CD4-positive, alpha-beta memory T cell (primary cell): Measurements from ENCODE around the gene MTHFSD. TPM values are rescaled to one million over a fixed set of nuclear protein-coding genes. Genes with fewer than 3 reads are reported as not detected.
A peak's percentile ranks its signal among the peaks of the same experiment; 100 is the strongest.

Source experiments
- CTCF ChIA-PET: fragments of 350-600 bp; sonication (Branson Sonifier 250); formaldehyde crosslinking; loops from one replicate; lab custom pipeline; 2021; ENCODE audit warnings: inconsistent platforms; ENCODE audit not compliant: partially characterized antibody; lab: Charles Lee
- POLR2A ChIA-PET: fragments of 350-600 bp; sonication (Branson Sonifier 250); formaldehyde crosslinking; loops from one replicate; lab custom pipeline; 2021; ENCODE audit not compliant: partially characterized antibody; lab: Charles Lee
- DNase-seq, 5 donors: peaks; one replicate each; pipeline versions ENCODE4 v3.0.0 to v3.0.0-alpha.2; 2020 to 2022; ENCODE audit warnings: mixed read lengths in 1 of 5
- H3K27ac ChIP-seq: one replicate; pipeline ENCODE4 v1.7.0; 2013; ENCODE audit warnings: low read depth, low read length
- H3K27me3 ChIP-seq: 2 replicates; pipeline ENCODE4 v1.7.0; 2013; ENCODE audit warnings: mild to moderate bottlenecking, low read length, moderate library complexity; ENCODE audit not compliant: insufficient read depth
- H3K36me3 ChIP-seq: 2 replicates; pipeline ENCODE4 v1.7.0; 2013; ENCODE audit warnings: mild to moderate bottlenecking, low read length, moderate library complexity; ENCODE audit not compliant: insufficient read depth
- H3K4me1 ChIP-seq: 2 replicates; pipeline ENCODE4 v1.7.0; 2013; ENCODE audit warnings: mild to moderate bottlenecking, low read length, moderate library complexity; ENCODE audit not compliant: insufficient read depth
- H3K4me3 ChIP-seq, 2 donors: one replicate each; pipeline ENCODE4 v1.7.0; 2013; ENCODE audit warnings: low read length in 2 of 2, mild to moderate bottlenecking in 1 of 2
- H3K9me3 ChIP-seq, 2 donors: one replicate each; pipeline ENCODE4 v1.7.0; 2013; ENCODE audit warnings: low read length in 2 of 2, control low read depth in 1 of 2; ENCODE audit not compliant: control insufficient read depth in 1 of 2
- H3K27ac Mint-ChIP-seq, 7 donors: one replicate each; pipeline ENCODE4 v1.8.0; 2020 to 2021; ENCODE audit warnings: mixed read lengths in 7 of 7, mild to moderate bottlenecking in 6 of 7, inconsistent platforms in 3 of 7, moderate library complexity in 3 of 7
- H3K27me3 Mint-ChIP-seq, 2 donors: one replicate each; pipeline ENCODE4 v1.8.0; 2020 to 2021; ENCODE audit warnings: mixed read lengths in 2 of 2
- H3K36me3 Mint-ChIP-seq, 2 donors: one replicate each; pipeline ENCODE4 v1.8.0; 2020 to 2021; ENCODE audit warnings: mixed read lengths in 2 of 2, inconsistent platforms in 1 of 2, mild to moderate bottlenecking in 1 of 2
- H3K4me1 Mint-ChIP-seq, 4 donors: one replicate each; pipeline ENCODE4 v1.8.0; 2020 to 2021; ENCODE audit warnings: mixed read lengths in 4 of 4, mild to moderate bottlenecking in 1 of 4
- H3K4me3 Mint-ChIP-seq, 8 donors: one replicate each; pipeline ENCODE4 v1.8.0; 2020 to 2021; ENCODE audit warnings: mixed read lengths in 8 of 8, mild to moderate bottlenecking in 7 of 8, moderate library complexity in 6 of 8, inconsistent platforms in 3 of 8
- H3K9me3 Mint-ChIP-seq, 8 donors: one replicate each; pipeline ENCODE4 v1.8.0; 2020 to 2021; ENCODE audit warnings: mixed read lengths in 8 of 8, mild to moderate bottlenecking in 5 of 8, inconsistent platforms in 3 of 8, moderate library complexity in 1 of 8
- intact Hi-C: fragments of 100-400 bp; cut with micrococcal nuclease; formaldehyde crosslinking; loops from one replicate; pipeline ENCODE4 v1.15.1; 2023
- polyA plus RNA-seq, 2 donors: library from polyadenylated mRNA; unstranded; fragments of 300-500 nt; fragmentation: Illumina TruSeq; gene quantifications; one replicate each; pipeline ENCODE4 v1.2.3, GENCODE V29; 2021
- total RNA-seq, 2 experiments: library from RNA; stranded (reverse); gene quantifications; one replicate each; pipeline ENCODE4 v1.2.3, GENCODE V29; 2021

The MTHFSD gene
- total and polyA plus RNA-seq, 4 experiments from 2014 or later, result 12.5 to 41.6 (median 29.9) TPM

DNA sequence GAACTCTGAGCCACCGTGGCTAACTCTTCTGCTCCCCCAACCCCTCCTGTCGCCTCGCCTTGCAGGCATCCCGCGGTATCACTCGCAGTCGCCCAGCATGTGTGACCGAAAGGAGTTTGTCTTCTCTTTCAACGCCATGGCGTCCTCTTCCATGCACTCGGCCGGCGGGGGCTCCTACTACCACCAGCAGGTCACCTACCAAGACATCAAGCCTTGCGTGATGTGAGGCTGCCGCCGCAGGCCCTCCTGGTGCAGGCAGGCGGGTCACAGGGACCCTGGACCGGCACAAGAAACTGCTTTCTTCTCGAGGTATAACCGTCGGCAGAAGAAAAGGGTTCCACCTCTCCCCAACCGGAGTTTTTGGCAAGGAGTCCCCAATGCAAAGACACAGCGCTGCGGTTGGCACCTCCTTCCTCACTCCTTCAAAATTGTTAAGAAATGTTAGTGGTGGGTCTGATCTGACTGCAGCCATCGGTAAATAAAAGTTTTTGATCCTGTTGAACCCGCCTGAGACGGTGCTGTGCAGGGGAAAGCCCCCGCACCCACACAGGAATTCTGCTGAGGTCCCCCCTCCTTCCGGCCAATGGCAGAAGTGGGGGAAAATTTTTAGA, 42.1 kb downstream of the MTHFSD start:
- ChIA-PET CTCF (no interaction called here), POLR2A (no interaction called here)
- intact Hi-C loops, result no loop called here
- peak in 1 of 5 donors; percentile 22 for DNase-seq
- H3K4me1 Mint-ChIP-seq, result peaks cover 5 to 28% (median 13%) of the 10 kb centered on the region in 4 donors
- no peak overlapping the region for H3K4me3 ChIP-seq
- no peaks in the 10 kb centered on the region for H3K36me3 Mint-ChIP-seq
- H3K9me3 ChIP-seq, result no peaks in the 10 kb centered on the region
- H3K4me1 ChIP-seq, result peaks cover 5% of the 10 kb centered on the region
- H3K27ac Mint-ChIP-seq, result peak overlapping the region in 1 of 7 donors; percentile 41
- H3K36me3 ChIP-seq, result no peaks in the 10 kb centered on the region
- H3K27ac ChIP-seq, result no peak overlapping the region
- peak overlapping the region in 2 of 8 donors; percentile 22 to 44 for H3K4me3 Mint-ChIP-seq
- peaks cover 36 to 44% of the 10 kb centered on the region in 2 donors for H3K27me3 Mint-ChIP-seq
- H3K9me3 Mint-ChIP-seq, result peaks cover 0 to 5% (median 0%) of the 10 kb centered on the region in 8 donors
- peaks cover 4% of the 10 kb centered on the region for H3K27me3 ChIP-seq

DNA sequence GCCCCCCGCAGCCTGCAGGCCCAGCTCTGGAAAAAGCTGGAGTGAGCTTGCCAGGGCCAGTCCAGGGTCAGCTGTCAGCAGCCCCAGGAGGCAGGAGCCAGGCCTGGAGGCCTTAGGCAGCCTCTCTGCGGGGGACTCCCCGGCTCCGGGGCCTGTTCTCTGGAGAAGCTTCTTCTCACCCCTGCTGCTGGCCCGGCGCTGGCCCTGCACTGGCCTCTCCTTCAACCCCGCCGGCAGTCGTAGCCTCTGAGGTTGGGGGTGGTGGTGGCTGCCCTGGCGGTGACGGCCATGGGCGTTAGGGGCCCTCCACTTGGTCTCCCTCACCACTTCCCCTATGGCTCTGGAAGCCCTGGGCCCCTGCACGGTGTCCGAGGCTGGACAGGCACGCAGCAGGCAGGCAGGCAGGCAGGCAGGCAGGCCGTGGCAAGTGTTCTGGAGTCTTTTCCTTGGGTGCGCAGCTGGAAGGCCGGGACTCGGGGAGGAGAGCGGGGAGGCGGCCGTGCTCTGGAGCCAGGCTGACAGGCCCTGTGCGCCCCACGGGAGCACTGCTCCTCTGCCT, 42.7 kb downstream of the MTHFSD start:
- Mint-ChIP-seq H3K4me3 (peak overlapping the region in 1 of 8 donors; percentile 44), H3K27ac (no peak overlapping the region), H3K4me1 (peaks cover 8 to 34% (median 18%) of the 10 kb centered on the region in 4 donors), H3K36me3 (no peaks in the 10 kb centered on the region), H3K27me3 (peaks cover 41 to 45% of the 10 kb centered on the region in 2 donors), H3K9me3 (peaks cover 0 to 8% (median 0%) of the 10 kb centered on the region in 8 donors)
- no peaks in the 10 kb centered on the region for H3K36me3 ChIP-seq
- intact Hi-C loops, result no loop called here
- CTCF ChIA-PET, result no interaction called here
- H3K4me1 ChIP-seq, result peaks cover 5% of the 10 kb centered on the region
- H3K9me3 ChIP-seq, result no peaks in the 10 kb centered on the region
- no peak overlapping the region for H3K27ac ChIP-seq
- DNase-seq, result peak in 1 of 5 donors; percentile 29
- no peak overlapping the region for H3K4me3 ChIP-seq
- H3K27me3 ChIP-seq, result peaks cover 4% of the 10 kb centered on the region
- POLR2A ChIA-PET, result no interaction called here

DNA sequence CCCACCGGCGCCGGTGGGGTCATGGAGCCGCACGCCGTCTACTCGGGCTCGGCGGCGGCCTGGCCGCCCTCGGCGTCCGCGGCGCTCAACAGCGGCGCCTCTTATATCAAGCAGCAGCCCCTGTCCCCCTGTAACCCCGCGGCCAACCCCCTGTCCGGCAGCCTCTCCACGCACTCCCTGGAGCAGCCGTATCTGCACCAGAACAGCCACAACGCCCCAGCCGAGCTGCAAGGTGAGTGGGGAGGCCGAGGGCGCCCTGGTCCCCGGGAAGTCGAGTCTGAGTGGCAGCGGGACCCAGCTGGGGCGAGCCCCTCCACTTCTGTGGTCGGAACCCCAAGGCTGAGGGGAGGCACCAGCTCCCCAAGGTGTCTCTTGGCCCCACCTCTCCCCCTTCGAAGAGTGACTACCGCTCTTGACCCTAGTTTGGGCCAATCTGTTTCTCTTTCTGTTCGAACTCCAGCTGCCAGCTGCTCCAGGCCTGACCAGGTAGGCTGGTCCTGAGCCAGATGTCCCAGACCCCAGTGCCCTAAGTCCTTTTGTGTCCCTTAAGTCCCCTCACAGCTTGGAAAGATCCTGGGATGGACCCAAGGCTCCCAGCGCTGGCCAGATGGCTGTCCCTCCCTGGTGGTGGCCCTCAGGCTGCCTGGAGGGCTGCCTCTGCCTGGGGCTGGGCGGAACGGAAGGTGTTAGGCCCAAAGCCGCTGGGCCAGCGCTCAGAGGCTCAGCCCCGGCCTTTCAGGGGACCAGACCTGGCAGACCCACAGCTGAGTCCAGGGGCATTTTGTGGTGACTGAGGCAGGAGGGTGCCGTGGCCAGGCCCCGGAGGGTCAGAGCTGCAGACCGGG, 43.5 kb downstream of the MTHFSD start:
- Histone ChIP-seq H3K36me3 (no peaks in the 10 kb centered on the region), H3K27me3 (peaks cover 12% of the 10 kb centered on the region), H3K4me3 (no peak overlapping the region), H3K4me1 (peaks cover 5% of the 10 kb centered on the region), H3K27ac (no peak overlapping the region), H3K9me3 (no peaks in the 10 kb centered on the region)
- Mint-ChIP-seq H3K4me1 (peaks cover 8 to 42% (median 21%) of the 10 kb centered on the region in 4 donors), H3K27me3 (peaks cover 43 to 47% of the 10 kb centered on the region in 2 donors), H3K9me3 (peaks cover 0 to 8% (median 0%) of the 10 kb centered on the region in 8 donors), H3K4me3 (peak overlapping the region in 6 of 8 donors; percentile 53 to 80 (median 68)), H3K36me3 (no peaks in the 10 kb centered on the region), H3K27ac (no peak overlapping the region)
- ChIA-PET POLR2A (no interaction called here), CTCF (no interaction called here)
- peak in 1 of 5 donors; percentile 15 for DNase-seq
- intact Hi-C loops, result no loop called here

DNA sequence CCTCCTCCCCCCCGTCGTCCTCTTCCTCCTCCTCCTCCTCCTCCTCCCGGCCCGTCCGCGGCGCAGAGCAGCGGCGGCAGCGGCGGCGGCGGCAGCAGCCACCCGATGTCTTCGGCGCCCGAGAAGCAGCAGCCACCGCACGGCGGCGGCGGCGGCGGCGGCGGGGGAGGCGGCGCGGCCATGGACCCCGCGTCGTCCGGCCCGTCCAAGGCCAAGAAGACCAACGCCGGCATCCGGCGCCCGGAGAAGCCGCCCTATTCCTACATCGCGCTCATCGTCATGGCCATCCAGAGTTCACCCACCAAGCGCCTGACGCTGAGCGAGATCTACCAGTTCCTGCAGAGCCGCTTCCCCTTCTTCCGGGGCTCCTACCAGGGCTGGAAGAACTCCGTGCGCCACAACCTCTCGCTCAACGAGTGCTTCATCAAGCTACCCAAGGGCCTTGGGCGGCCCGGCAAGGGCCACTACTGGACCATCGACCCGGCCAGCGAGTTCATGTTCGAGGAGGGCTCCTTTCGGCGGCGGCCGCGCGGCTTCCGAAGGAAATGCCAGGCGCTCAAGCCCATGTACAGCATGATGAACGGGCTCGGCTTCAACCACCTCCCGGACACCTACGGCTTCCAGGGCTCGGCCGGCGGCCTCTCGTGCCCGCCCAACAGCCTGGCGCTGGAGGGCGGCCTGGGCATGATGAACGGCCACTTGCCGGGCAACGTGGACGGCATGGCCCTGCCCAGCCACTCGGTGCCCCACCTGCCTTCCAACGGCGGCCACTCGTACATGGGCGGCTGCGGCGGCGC, 44.4 kb downstream of the MTHFSD start, which contains the start of gene FOXF1:
Gene FOXF1, plus strand, starts transcription at position 63 of the 797 bp plus-strand sequence. Its CDS starts 43 bp downstream, at position 106.
- H3K4me1 Mint-ChIP-seq, result peaks cover 10 to 49% (median 27%) of the 10 kb centered on the region in 4 donors
- Histone ChIP-seq H3K27ac (no peak within 1 kb of the TSS), H3K4me3 (peak within 1 kb of the TSS in 1 of 2 donors; percentile 35), H3K4me1 (peaks cover 11% of the 10 kb centered on the region), H3K27me3 (peaks cover 18% of the 10 kb centered on the region), H3K9me3 (no peaks in the 10 kb centered on the region), H3K36me3 (no peaks in the 10 kb centered on the region)
- ChIA-PET POLR2A (no interaction called here), CTCF (no interaction called here)
- peaks cover 51 to 53% of the 10 kb centered on the region in 2 donors for H3K27me3 Mint-ChIP-seq
- peak within 1 kb of the TSS; percentile 45 to 85 (median 67) for H3K4me3 Mint-ChIP-seq
- H3K27ac Mint-ChIP-seq, result no peak within 1 kb of the TSS
- peaks cover 0 to 6% (median 0%) of the 10 kb centered on the region in 8 donors for H3K9me3 Mint-ChIP-seq
- intact Hi-C loops, result no loop called here
- DNase-seq, result peak in 1 of 5 donors; percentile 1
- H3K36me3 Mint-ChIP-seq, result no peaks in the 10 kb centered on the region

DNA sequence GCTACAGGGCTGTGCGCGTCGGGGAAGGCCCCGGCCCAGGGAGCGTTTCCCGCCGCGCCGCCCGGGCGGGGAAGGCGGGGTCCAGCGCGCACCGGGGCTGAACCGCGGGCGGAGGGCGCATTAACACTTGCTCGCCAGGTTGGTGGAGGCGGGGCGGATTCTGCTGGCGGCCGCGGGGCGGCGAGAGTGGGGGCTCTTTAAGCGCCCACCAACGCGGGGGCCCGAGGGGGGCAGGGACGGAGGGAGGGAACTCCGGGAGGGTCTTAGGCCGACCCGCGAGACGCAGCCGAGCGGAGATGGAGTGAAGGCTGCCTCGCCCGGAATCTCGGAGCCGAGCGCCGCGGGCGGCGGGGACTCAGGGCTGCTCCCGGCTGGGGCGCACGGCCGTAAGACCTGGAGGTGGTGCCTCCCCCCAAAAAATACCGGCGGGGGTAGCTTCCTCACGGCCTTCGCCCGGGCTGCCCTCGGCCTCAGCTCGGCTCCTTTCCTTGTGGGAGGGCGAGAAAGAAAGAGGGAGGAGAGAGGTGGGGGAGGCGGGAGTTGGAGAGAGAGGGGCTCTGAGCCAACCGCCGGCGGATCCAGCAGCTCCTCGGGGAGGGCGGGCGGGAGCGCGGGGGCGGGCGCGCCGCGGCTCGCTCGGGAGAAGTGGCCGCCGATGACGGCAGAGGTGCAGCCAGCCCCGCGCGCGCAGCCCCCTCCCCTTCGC, 45.1 kb downstream of the MTHFSD start:
- H3K36me3 ChIP-seq, result no peaks in the 10 kb centered on the region
- no peak overlapping the region for H3K27ac ChIP-seq
- H3K27me3 ChIP-seq, result peaks cover 18% of the 10 kb centered on the region
- H3K4me1 ChIP-seq, result peaks cover 11% of the 10 kb centered on the region
- Mint-ChIP-seq H3K27me3 (peaks cover 53 to 55% of the 10 kb centered on the region in 2 donors), H3K4me1 (peaks cover 13 to 54% (median 31%) of the 10 kb centered on the region in 4 donors), H3K36me3 (no peaks in the 10 kb centered on the region), H3K27ac (no peak overlapping the region), H3K9me3 (peaks cover 0 to 6% (median 0%) of the 10 kb centered on the region in 8 donors), H3K4me3 (peak overlapping the region in 3 of 8 donors; percentile 21 to 59 (median 45))
- CTCF ChIA-PET, result no interaction called here
- DNase-seq, result peak in 1 of 5 donors; percentile 7
- H3K4me3 ChIP-seq, result no peak overlapping the region
- no peaks in the 10 kb centered on the region for H3K9me3 ChIP-seq
- POLR2A ChIA-PET, result no interaction called here
- intact Hi-C loops, result no loop called here

DNA sequence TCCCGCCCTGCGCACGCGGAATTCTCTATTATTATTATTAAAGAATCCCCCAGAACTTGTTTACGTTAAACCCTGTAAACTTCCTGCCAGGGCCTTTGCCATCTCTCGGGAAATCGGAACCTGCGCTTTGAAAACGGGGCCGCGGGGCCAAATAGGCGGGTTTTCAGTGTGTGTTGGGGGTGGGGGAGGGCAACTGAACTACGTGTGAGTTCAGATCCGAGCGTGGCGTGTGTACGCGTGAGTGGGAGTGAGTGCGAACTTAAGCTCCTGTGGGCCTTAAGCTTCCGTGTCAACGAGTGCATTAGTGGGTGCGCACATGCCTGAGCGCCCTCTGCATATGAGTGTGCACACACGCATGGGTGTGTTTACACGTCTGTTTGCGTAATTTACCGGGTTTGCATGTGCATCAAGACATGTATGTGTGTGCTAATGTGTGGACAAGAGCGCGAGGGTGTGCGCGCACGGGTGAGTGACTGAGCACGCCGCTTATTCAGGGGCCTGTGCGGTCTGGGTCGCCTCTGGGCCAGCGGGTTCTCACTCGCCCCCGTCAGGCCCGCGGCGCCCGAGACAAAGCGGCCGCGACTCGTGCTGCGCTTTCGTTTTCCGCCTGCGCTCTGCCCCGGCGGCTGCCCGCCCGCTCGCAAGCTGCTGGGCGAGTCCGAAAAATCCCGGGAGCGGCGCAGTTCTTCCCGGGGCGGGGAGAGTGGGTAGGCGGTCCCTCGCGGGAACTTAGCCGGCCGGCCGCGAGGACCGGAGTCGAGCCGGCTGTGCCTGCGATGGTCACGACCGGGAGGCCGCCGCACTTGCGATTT, 45.9 kb downstream of the MTHFSD start:
- CTCF ChIA-PET, result no interaction called here
- H3K4me1 ChIP-seq, result peaks cover 11% of the 10 kb centered on the region
- Mint-ChIP-seq H3K27me3 (peaks cover 56% of the 10 kb centered on the region in 2 donors), H3K4me1 (peaks cover 13 to 54% (median 33%) of the 10 kb centered on the region in 4 donors), H3K27ac (no peak overlapping the region), H3K9me3 (peaks cover 0 to 6% (median 0%) of the 10 kb centered on the region in 8 donors), H3K4me3 (peak overlapping the region; percentile 76 to 92 (median 84)), H3K36me3 (no peaks in the 10 kb centered on the region)
- H3K27me3 ChIP-seq, result peaks cover 23% of the 10 kb centered on the region
- intact Hi-C loops, result no loop called here
- no peaks in the 10 kb centered on the region for H3K36me3 ChIP-seq
- H3K4me3 ChIP-seq, result peak overlapping the region; percentile 23 to 35
- POLR2A ChIA-PET, result no interaction called here
- peak in 1 of 5 donors; percentile 32 for DNase-seq
- H3K9me3 ChIP-seq, result no peaks in the 10 kb centered on the region
- no peak overlapping the region for H3K27ac ChIP-seq
